ENCODE measurements around the gene CLSTN2.

CLSTN2 gene

GRCh38 chr3:140270329-140270728 lies 335.3 kb downstream of the CLSTN2 start:
- Mint-ChIP-seq H3K27me3 (ENCODE audit: low read depth, poor library complexity) (peaks cover 20% of the 10 kb centered on the region), H3K27ac (no peak overlapping the region), H3K4me3 (no peak overlapping the region), H3K36me3 (ENCODE audit: low read depth) (no peaks in the 10 kb centered on the region), H3K9me3 (no peaks in the 10 kb centered on the region), H3K4me1 (peaks cover 3% of the 10 kb centered on the region)
- no peak for DNase-seq
- TF ChIP-seq CTCF (IDR thresholded peaks at IDR 0.05) = no peak

- no peaks in the 10 kb centered on the region for H3K4me1 Mint-ChIP-seq
- H3K36me3 Mint-ChIP-seq (ENCODE audit: low read depth) = no peaks in the 10 kb centered on the region
- no peaks in the 10 kb centered on the region for H3K9me3 Mint-ChIP-seq
- H3K4me3 Mint-ChIP-seq = no peak overlapping the region
- no peak for DNase-seq
- H3K27ac Mint-ChIP-seq = no peak overlapping the region
- H3K27me3 Mint-ChIP-seq (ENCODE audit: low read depth, poor library complexity) = peaks cover 20% of the 10 kb centered on the region
- TF ChIP-seq CTCF (IDR thresholded peaks at IDR 0.05) = no peak
These were observed 338.7 kb downstream of the CLSTN2 start for GRCh38 chr3:140273542-140274195.

- H3K4me1 Mint-ChIP-seq = no peaks in the 10 kb centered on the region
- no peak overlapping the region for H3K27ac Mint-ChIP-seq
- no peaks in the 10 kb centered on the region for H3K36me3 Mint-ChIP-seq (ENCODE audit: low read depth)
- H3K4me3 Mint-ChIP-seq = no peak overlapping the region
- no peaks in the 10 kb centered on the region for H3K9me3 Mint-ChIP-seq
- DNase-seq = no peak
- TF ChIP-seq CTCF (IDR thresholded peaks at IDR 0.05) = no peak
- peaks cover 20% of the 10 kb centered on the region for H3K27me3 Mint-ChIP-seq (ENCODE audit: low read depth, poor library complexity)
These were observed 339.4 kb downstream of the CLSTN2 start for GRCh38 chr3:140274429-140274828.

- Mint-ChIP-seq H3K36me3 (ENCODE audit: low read depth) (no peaks in the 10 kb centered on the region), H3K9me3 (no peaks in the 10 kb centered on the region), H3K4me1 (no peaks in the 10 kb centered on the region), H3K27ac (no peak overlapping the region), H3K27me3 (ENCODE audit: low read depth, poor library complexity) (peaks cover 15% of the 10 kb centered on the region), H3K4me3 (no peak overlapping the region)
- TF ChIP-seq CTCF (IDR thresholded peaks at IDR 0.05) = peak; percentile 36
- DNase-seq = no peak
These were observed 341.7 kb downstream of the CLSTN2 start for GRCh38 chr3:140276703-140277102.

- no peaks in the 10 kb centered on the region for H3K36me3 Mint-ChIP-seq (ENCODE audit: low read depth)
- H3K9me3 Mint-ChIP-seq = no peaks in the 10 kb centered on the region
- DNase-seq = no peak
- peaks cover 14% of the 10 kb centered on the region for H3K27me3 Mint-ChIP-seq (ENCODE audit: low read depth, poor library complexity)
- no peak for TF ChIP-seq CTCF (IDR thresholded peaks at IDR 0.05)
- no peak overlapping the region for H3K27ac Mint-ChIP-seq
- no peak overlapping the region for H3K4me3 Mint-ChIP-seq
- H3K4me1 Mint-ChIP-seq = no peaks in the 10 kb centered on the region
These were observed 342.9 kb downstream of the CLSTN2 start for GRCh38 chr3:140277886-140278285.

GRCh38 chr3:140284372-140284771 lies 349.4 kb downstream of the CLSTN2 start:
- Mint-ChIP-seq H3K9me3 (no peaks in the 10 kb centered on the region), H3K4me1 (no peaks in the 10 kb centered on the region), H3K36me3 (ENCODE audit: low read depth) (no peaks in the 10 kb centered on the region), H3K27ac (no peak overlapping the region), H3K4me3 (no peak overlapping the region), H3K27me3 (ENCODE audit: low read depth, poor library complexity) (peaks cover 15% of the 10 kb centered on the region)
- no peak for TF ChIP-seq CTCF (IDR thresholded peaks at IDR 0.05)
- no peak for DNase-seq

Data from nephron progenitor cell (in vitro differentiated cells).